Stimulated activated CD8-positive, alpha-beta memory T cell treated with anti-CD3 and anti-CD28 coated beads, Interleukin-4, amount 100 ng/mL, for 4 hours (primary cell): ENCODE results near the gene SLC39A11.
"Not testable (repeated sequence)": the region's sequence is repeated elsewhere in the genome, so short reads cannot be mapped to it uniquely, and the experiment has no call there.

ENCODE experiments used
- DNase-seq, 2 donors: peaks; one replicate each; pipeline ENCODE4 v3.0.0-alpha.2; 2020; ENCODE audit warnings: low read depth in 2 of 2, low spot score in 1 of 2

The SLC39A11 gene

GRCh38 chr17:73013816-73014663 is 78.4 kb downstream of the SLC39A11 start:
- DNase-seq, result no peak

- DNase-seq, result no peak
Observed at GRCh38 chr17:73013301-73013700, 79.2 kb downstream of the SLC39A11 start.

- DNase-seq, result no peak
Observed at GRCh38 chr17:73011016-73011486, 81.4 kb downstream of the SLC39A11 start.

- DNase-seq, result no peak
Observed at GRCh38 chr17:73010414-73010813, 82.1 kb downstream of the SLC39A11 start.

- no peak for DNase-seq
Observed at GRCh38 chr17:73007407-73007806, 85.1 kb downstream of the SLC39A11 start.

- DNase-seq, result no peak
Observed at GRCh38 chr17:73005360-73005759, 87.1 kb downstream of the SLC39A11 start.

GRCh38 chr17:73003487-73003886 is 89.0 kb downstream of the SLC39A11 start:
- DNase-seq, result no peak

- DNase-seq, result no peak
Observed at GRCh38 chr17:73000832-73001231, 91.7 kb downstream of the SLC39A11 start.

GRCh38 chr17:72999474-72999873 is 93.0 kb downstream of the SLC39A11 start:
- not testable (repeated sequence) for DNase-seq

- DNase-seq, result no peak
Observed at GRCh38 chr17:72998343-72998742, 94.1 kb downstream of the SLC39A11 start.

GRCh38 chr17:72997559-72997958 is 94.9 kb downstream of the SLC39A11 start:
- DNase-seq, result no peak

GRCh38 chr17:72996791-72997190 is 95.7 kb downstream of the SLC39A11 start:
- DNase-seq, result no peak

- DNase-seq, result no peak
Observed at GRCh38 chr17:72995008-72995656, 97.4 kb downstream of the SLC39A11 start.

- not testable (repeated sequence) for DNase-seq
Observed at GRCh38 chr17:72992783-72993467, 99.6 kb downstream of the SLC39A11 start.

- DNase-seq, result no peak
Observed at GRCh38 chr17:72991651-72992050, 100.8 kb downstream of the SLC39A11 start.

GRCh38 chr17:72989074-72989610 is 103.3 kb downstream of the SLC39A11 start:
- DNase-seq, result no peak

GRCh38 chr17:72988451-72988850 is 104.0 kb downstream of the SLC39A11 start:
- no peak for DNase-seq

- DNase-seq, result no peak
Observed at GRCh38 chr17:72987166-72987565, 105.3 kb downstream of the SLC39A11 start.

GRCh38 chr17:72985882-72986720 is 106.4 kb downstream of the SLC39A11 start:
- DNase-seq, result peak in 1 of 2 donors; percentile 12

- DNase-seq, result no peak
Observed at GRCh38 chr17:72984926-72985325, 107.6 kb downstream of the SLC39A11 start.
